ENCODE measurements around the gene PLXNB1. TPM values are rescaled to one million over a fixed set of nuclear protein-coding genes. Genes with fewer than 3 reads are reported as not detected.

The PLXNB1 gene
- total and polyA plus RNA-seq, 10 of the 15 experiments (the other 5 are each of a cell fraction or from before 2014, with no cell fraction given): 0.18 to 15.1 (median 5.3) TPM

GRCh38 chr3:48417529-48418108 is 12.3 kb downstream of the PLXNB1 start:
- in situ Hi-C loops (cut with MboI): no loop called here
- ChIA-PET SMC1A (ENCODE audit: uncharacterized antibody, unreplicated experiment) (no interaction called here), POLR2A (interaction anchor here (0.6 kb wide), 1 partner anchor 26 kb away, joined by 4 read pairs; no protein-coding TSS in a partner anchor), RAD21 (ENCODE audit: unreplicated experiment) (interaction anchor here (1.8 kb wide), 1 partner anchor 19 kb away, joined by 5 read pairs; no protein-coding TSS in a partner anchor), CTCF (interaction anchor here (0.9 to 22.0 kb wide), 3 partner anchors 11 to 19 kb away, joined by 3 to 757 read pairs (median 4); partner anchors contain the start of genes CCDC51 and TMA7)
- intact Hi-C loops (cut with micrococcal nuclease; ENCODE audit: unreplicated experiment): no loop called here
- Histone ChIP-seq H3K27me3 (replicated peaks in 1 of 2; ENCODE audit: control insufficient read depth in 2 of 2, insufficient read depth in 2 of 2, low read length in 1 of 2) (no peaks in the 10 kb centered on the region), H3K4me3 (no peak overlapping the region), H3K4me1 (ENCODE audit: control insufficient read depth, insufficient read depth, low read length) (no peaks in the 10 kb centered on the region), H3K27ac (ENCODE audit: control insufficient read depth, insufficient read depth) (no peak overlapping the region), H3K4me2 (ENCODE audit: control insufficient read depth, insufficient read depth) (no peak overlapping the region), H2AFZ (ENCODE audit: control insufficient read depth, low read depth, low read length) (no peak overlapping the region), H3K9ac (ENCODE audit: control insufficient read depth, insufficient read depth, low read length) (no peak overlapping the region), H4K20me1 (ENCODE audit: control insufficient read depth, insufficient read depth) (no peaks in the 10 kb centered on the region), H3K9me3 (replicated peaks; ENCODE audit: control insufficient read depth, insufficient read depth, low read length) (no peaks in the 10 kb centered on the region), H3K36me3 (ENCODE audit: control insufficient read depth in 2 of 2, insufficient read depth in 2 of 2, low read length in 1 of 2) (no peaks in the 10 kb centered on the region), H3K79me2 (ENCODE audit: control insufficient read depth, insufficient read depth, low read length) (no peaks in the 10 kb centered on the region)
- DNase-seq (ENCODE audit: low read depth, low spot score): no peak
- no peak for ATAC-seq
- BruUV-seq (replicated peaks): no TSS peak
- no peak for FAIRE-seq
- TF ChIP-seq SMC3 (IDR thresholded peaks at IDR 0.05; ENCODE audit: borderline replicate concordance, low read length): no peak
- no peak for TF ChIP-seq MTA2 (IDR thresholded peaks at IDR 0.05; ENCODE audit: low read depth)
- no peak for TF ChIP-seq SMAD1 (IDR thresholded peaks at IDR 0.05; ENCODE audit: low read depth, partially characterized antibody)
- no peak for TF ChIP-seq SIN3A (IDR thresholded peaks at IDR 0.05; ENCODE audit: low read depth, low read length)
- no peak for TF ChIP-seq ZNF592 (IDR thresholded peaks at IDR 0.05)
- TF ChIP-seq E4F1 (IDR thresholded peaks at IDR 0.05; ENCODE audit: borderline replicate concordance, partially characterized antibody): no peak
- TF ChIP-seq ZBED1 (IDR thresholded peaks at IDR 0.05; ENCODE audit: borderline replicate concordance): no peak
- TF ChIP-seq JUND (IDR thresholded peaks at IDR 0.05; ENCODE audit: low read depth, low read length): no peak
- no peak for TF ChIP-seq CBX3 (IDR thresholded peaks at IDR 0.05; ENCODE audit: borderline replicate concordance, low read depth)
- TF ChIP-seq EZH2 (IDR thresholded peaks at IDR 0.05; ENCODE audit: borderline replicate concordance, control insufficient read depth, low read depth, low read length): no peak
- TF ChIP-seq POLR2AphosphoS2 (IDR thresholded peaks at IDR 0.05; ENCODE audit: low read depth, low read length): no peak
- WGBS (ENCODE audit: insufficient coverage, insufficient replicate concordance, low lambda C conversion rate, missing lambda C conversion rate): 48% methylated on average over 14 of the region's 14 CpGs
